GM12892 (cell line): ENCODE data around the gene TAS2R60.

ENCODE experiments used
- POLR2AphosphoS5 ChIP-seq: IDR thresholded peaks from 2 replicates; pipeline ENCODE4 v1.6.1; 2011; ENCODE audit warnings: low read depth, low read length, control low read depth
- TAF1 ChIP-seq: IDR thresholded peaks from 2 replicates; pipeline ENCODE4 v1.6.1; 2011; ENCODE audit warnings: low read depth, mild to moderate bottlenecking, control low read depth, low read length, borderline replicate concordance

DNA sequence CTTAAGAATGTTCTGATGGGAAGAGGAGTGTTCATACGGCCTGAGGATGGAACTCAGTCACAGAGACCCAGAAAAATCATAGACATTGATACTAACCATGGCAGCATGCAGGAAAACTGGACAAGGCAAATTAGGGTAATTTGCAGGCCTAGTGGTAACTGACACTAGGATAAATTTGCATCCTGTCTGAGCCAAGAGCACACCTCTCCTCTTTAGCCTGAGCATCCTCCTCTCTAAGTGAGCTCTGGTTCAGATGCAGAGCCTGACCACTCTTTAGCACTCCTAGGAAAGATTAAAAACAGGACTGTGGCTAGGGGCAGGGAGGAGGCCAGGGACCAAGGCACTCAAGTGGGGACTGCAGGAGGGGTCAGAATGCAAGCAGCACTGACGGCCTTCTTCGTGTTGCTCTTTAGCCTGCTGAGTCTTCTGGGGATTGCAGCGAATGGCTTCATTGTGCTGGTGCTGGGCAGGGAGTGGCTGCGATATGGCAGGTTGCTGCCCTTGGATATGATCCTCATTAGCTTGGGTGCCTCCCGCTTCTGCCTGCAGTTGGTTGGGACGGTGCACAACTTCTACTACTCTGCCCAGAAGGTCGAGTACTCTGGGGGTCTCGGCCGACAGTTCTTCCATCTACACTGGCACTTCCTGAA, 34.4 kb downstream of the TAS2R60 start, which contains the start of gene TAS2R41:
- TF ChIP-seq TAF1 (no peak), POLR2AphosphoS5 (no peak)
